GM23338 (cell line): ENCODE measurements around the gene DLX3.

ENCODE experiments used
- CREB1 ChIP-seq: fragments of 250-450 bp; sonication (Bioruptor Pico); IDR thresholded peaks from 2 replicates; pipeline ENCODE4 v1.5.0; 2020; ENCODE audit warnings: low read depth, mild to moderate bottlenecking, moderate library complexity
- CTCF ChIP-seq, 2 experiments: fragments of 200-600 bp in 1 of 2; sonication (generic) in 1 of 2; conservative IDR thresholded peaks; 2 replicates each; pipeline versions ENCODE4 v1.5.1 to v1.6.1; 2016 to 2017; ENCODE audit warnings: antibody characterized with exemption in 2 of 2, low read depth in 2 of 2, mild to moderate bottlenecking in 2 of 2, moderate library complexity in 1 of 2
- ETS1 ChIP-seq: IDR thresholded peaks from 2 replicates; pipeline ENCODE4 v1.6.1; 2016; ENCODE audit warnings: antibody characterized with exemption
- EZH2 ChIP-seq: fragments of 200-600 bp; sonication (generic); IDR thresholded peaks from one replicate; pipeline ENCODE4 v1.8.0; 2017; ENCODE audit warnings: antibody characterized with exemption, mild to moderate bottlenecking, low read depth; ENCODE audit not compliant: unreplicated experiment
- EZH2phosphoT487 ChIP-seq: fragments of 200-600 bp; sonication (generic); IDR thresholded peaks from one replicate; pipeline ENCODE4 v1.8.1; 2018; ENCODE audit warnings: antibody characterized with exemption; ENCODE audit not compliant: unreplicated experiment
- JUNB ChIP-seq: IDR thresholded peaks from one replicate; pipeline ENCODE4 v1.6.1; 2016; ENCODE audit warnings: antibody characterized with exemption; ENCODE audit not compliant: unreplicated experiment
- NANOG ChIP-seq: IDR thresholded peaks from 2 replicates; pipeline ENCODE4 v1.6.1; 2016; ENCODE audit warnings: antibody characterized with exemption, borderline replicate concordance
- POLR2AphosphoS5 ChIP-seq: IDR thresholded peaks from 2 replicates; pipeline ENCODE4 v1.6.1; 2016; ENCODE audit warnings: antibody characterized with exemption, low read depth
- REST ChIP-seq: IDR thresholded peaks from one replicate; pipeline ENCODE4 v1.6.1; 2018; ENCODE audit warnings: antibody characterized with exemption; ENCODE audit not compliant: unreplicated experiment
- STAT1 ChIP-seq: IDR thresholded peaks from one replicate; pipeline ENCODE4 v1.6.1; 2016; ENCODE audit warnings: antibody characterized with exemption; ENCODE audit not compliant: unreplicated experiment
- ZNF114 ChIP-seq: fragments of 250-450 bp; sonication (Bioruptor Pico); IDR thresholded peaks from 2 replicates; pipeline ENCODE4 v1.5.0; 2020; ENCODE audit warnings: mild to moderate bottlenecking, moderate library complexity
- ZNF331 ChIP-seq: fragments of 250-450 bp; sonication (Bioruptor Pico); IDR thresholded peaks from 2 replicates; pipeline ENCODE4 v1.5.0; 2020; ENCODE audit warnings: low read depth, mild to moderate bottlenecking, moderate library complexity

DNA sequence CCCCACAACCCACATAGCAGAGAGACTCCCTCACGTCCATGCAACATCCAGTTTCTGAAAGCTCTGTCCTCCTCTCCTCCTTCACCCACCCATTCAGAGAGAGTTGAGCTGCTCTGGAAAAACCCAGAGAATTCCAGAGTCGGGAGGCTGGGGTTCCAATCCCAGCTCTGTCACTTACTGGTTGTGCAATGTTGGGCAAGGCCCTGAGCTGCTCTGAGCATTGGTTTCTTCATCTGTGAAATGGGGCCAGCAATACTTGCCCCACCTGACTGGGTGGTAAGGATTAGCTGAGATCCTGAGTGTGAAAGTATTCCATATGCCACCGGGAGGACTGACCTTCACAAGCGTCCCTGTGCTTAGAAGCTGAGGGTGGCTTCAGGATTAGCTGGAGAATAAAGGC lies 38.2 kb downstream of the DLX3 start:
- no peak for TF ChIP-seq CTCF (conservative IDR thresholded peaks at IDR 0.05; ENCODE audit: low read depth in 2 of 2)
- TF ChIP-seq REST: no peak
- TF ChIP-seq POLR2AphosphoS5: no peak
- no peak for TF ChIP-seq EZH2
- TF ChIP-seq JUNB: no peak
- TF ChIP-seq ETS1: no peak
- TF ChIP-seq STAT1: no peak
- no peak for TF ChIP-seq EZH2phosphoT487
- TF ChIP-seq NANOG: no peak
- no peak for TF ChIP-seq CREB1
- TF ChIP-seq ZNF114 (CRISPR knock-in tag): no peak
- no peak for TF ChIP-seq ZNF331 (CRISPR knock-in tag)
